Liver (tissue), 3 donors: ENCODE measurements around the gene OR1L1.

ENCODE experiments used
- EGR1 ChIP-seq, 2 donors: IDR thresholded peaks; 2 replicates each; pipeline ENCODE4 v1.6.1; 2016 to 2018; ENCODE audit warnings: antibody characterized with exemption in 2 of 2, low read depth in 2 of 2
- HNF4G ChIP-seq: IDR thresholded peaks from 2 replicates; pipeline ENCODE4 v1.6.1; 2016; ENCODE audit warnings: antibody characterized with exemption
- JUND ChIP-seq, 2 donors: IDR thresholded peaks; 2 replicates each; pipeline ENCODE4 v1.6.1; 2016; ENCODE audit warnings: antibody characterized with exemption in 2 of 2
- NR2F2 ChIP-seq: IDR thresholded peaks from 2 replicates; pipeline ENCODE4 v1.6.1; 2016; ENCODE audit warnings: antibody characterized with exemption
- RAD21 ChIP-seq, 2 donors: IDR thresholded peaks; 2 replicates each; pipeline ENCODE4 v1.6.1; 2016; ENCODE audit warnings: antibody characterized with exemption in 2 of 2, mild to moderate bottlenecking in 2 of 2
- RXRA ChIP-seq, 2 donors: IDR thresholded peaks; 2 replicates each; pipeline ENCODE4 v1.6.1; 2017 to 2018; ENCODE audit warnings: antibody characterized with exemption in 2 of 2, mild to moderate bottlenecking in 1 of 2
- SP1 ChIP-seq: IDR thresholded peaks from 2 replicates; pipeline ENCODE4 v1.6.1; 2018; ENCODE audit warnings: antibody characterized with exemption, mild to moderate bottlenecking
- TAF1 ChIP-seq: conservative IDR thresholded peaks from 2 replicates; pipeline ENCODE4 v1.6.1; 2016; ENCODE audit warnings: antibody characterized with exemption, mild to moderate bottlenecking
- YY1 ChIP-seq: IDR thresholded peaks from 2 replicates; pipeline ENCODE4 v1.6.1; 2016; ENCODE audit warnings: antibody characterized with exemption, mild to moderate bottlenecking
- TF ChIP-seq, protein P1 (sequence below): fragments of 150-350 bp; IDR thresholded peaks from 2 replicates; pipeline ENCODE4 v1.5.1; 2017; ENCODE audit warnings: improper control_type of control experiment, low read depth, low read length; ENCODE audit not compliant: missing input control
- TF ChIP-seq, protein P2 (sequence below): IDR thresholded peaks from 2 replicates; pipeline ENCODE4 v1.6.1; 2016; ENCODE audit warnings: antibody characterized with exemption, mild to moderate bottlenecking
- donor health status: healthy.
- donor health status: healthy.

DNA sequence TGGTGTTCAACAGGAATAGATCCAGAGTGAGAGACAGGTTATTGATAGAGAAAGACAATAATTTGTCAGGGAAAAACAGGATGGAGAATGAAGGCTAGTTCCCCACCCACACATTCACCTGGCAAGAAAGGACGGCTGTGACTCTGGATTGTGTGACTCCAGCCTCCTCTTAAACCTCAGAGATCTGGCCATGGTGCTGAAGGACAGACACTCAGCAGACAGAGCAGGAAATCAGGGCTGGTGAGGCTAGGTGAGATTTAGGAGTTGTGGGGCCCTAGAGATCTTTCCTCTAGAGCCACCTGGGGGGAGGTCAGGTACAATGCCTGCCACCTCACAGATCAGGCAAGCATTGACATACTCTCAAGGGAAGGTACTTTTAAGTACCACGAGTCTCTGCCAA is 19.3 kb upstream of the OR1L1 start:
- TF ChIP-seq RXRA (IDR thresholded peaks at IDR 0.05) (no peak), NR2F2 (no peak), YY1 (no peak), JUND (IDR thresholded peaks at IDR 0.05) (no peak), SP1 (no peak), TAF1 (no peak), EGR1 (IDR thresholded peaks at IDR 0.05; ENCODE audit: low read depth in 2 of 2) (no peak), HNF4G (no peak), RAD21 (IDR thresholded peaks at IDR 0.05) (no peak)
- TF ChIP-seq, protein P1, sequence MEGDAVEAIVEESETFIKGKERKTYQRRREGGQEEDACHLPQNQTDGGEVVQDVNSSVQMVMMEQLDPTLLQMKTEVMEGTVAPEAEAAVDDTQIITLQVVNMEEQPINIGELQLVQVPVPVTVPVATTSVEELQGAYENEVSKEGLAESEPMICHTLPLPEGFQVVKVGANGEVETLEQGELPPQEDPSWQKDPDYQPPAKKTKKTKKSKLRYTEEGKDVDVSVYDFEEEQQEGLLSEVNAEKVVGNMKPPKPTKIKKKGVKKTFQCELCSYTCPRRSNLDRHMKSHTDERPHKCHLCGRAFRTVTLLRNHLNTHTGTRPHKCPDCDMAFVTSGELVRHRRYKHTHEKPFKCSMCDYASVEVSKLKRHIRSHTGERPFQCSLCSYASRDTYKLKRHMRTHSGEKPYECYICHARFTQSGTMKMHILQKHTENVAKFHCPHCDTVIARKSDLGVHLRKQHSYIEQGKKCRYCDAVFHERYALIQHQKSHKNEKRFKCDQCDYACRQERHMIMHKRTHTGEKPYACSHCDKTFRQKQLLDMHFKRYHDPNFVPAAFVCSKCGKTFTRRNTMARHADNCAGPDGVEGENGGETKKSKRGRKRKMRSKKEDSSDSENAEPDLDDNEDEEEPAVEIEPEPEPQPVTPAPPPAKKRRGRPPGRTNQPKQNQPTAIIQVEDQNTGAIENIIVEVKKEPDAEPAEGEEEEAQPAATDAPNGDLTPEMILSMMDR, result no peak
- TF ChIP-seq, protein P2, sequence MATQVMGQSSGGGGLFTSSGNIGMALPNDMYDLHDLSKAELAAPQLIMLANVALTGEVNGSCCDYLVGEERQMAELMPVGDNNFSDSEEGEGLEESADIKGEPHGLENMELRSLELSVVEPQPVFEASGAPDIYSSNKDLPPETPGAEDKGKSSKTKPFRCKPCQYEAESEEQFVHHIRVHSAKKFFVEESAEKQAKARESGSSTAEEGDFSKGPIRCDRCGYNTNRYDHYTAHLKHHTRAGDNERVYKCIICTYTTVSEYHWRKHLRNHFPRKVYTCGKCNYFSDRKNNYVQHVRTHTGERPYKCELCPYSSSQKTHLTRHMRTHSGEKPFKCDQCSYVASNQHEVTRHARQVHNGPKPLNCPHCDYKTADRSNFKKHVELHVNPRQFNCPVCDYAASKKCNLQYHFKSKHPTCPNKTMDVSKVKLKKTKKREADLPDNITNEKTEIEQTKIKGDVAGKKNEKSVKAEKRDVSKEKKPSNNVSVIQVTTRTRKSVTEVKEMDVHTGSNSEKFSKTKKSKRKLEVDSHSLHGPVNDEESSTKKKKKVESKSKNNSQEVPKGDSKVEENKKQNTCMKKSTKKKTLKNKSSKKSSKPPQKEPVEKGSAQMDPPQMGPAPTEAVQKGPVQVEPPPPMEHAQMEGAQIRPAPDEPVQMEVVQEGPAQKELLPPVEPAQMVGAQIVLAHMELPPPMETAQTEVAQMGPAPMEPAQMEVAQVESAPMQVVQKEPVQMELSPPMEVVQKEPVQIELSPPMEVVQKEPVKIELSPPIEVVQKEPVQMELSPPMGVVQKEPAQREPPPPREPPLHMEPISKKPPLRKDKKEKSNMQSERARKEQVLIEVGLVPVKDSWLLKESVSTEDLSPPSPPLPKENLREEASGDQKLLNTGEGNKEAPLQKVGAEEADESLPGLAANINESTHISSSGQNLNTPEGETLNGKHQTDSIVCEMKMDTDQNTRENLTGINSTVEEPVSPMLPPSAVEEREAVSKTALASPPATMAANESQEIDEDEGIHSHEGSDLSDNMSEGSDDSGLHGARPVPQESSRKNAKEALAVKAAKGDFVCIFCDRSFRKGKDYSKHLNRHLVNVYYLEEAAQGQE, result peak; percentile 39
